GM21526 (cell line): ENCODE measurements around the gene KMT2E.

Experiments used
- ATAC-seq: cut with Tn5 transposase; IDR thresholded peaks from one replicate; pipeline ENCODE4 v1.9.1; 2021; ENCODE audit warnings: moderate library complexity; ENCODE audit not compliant: unreplicated experiment, low FRiP score

The KMT2E gene

GRCh38 chr7:105118612-105119600 lies 104.9 kb downstream of the KMT2E start:
- no peak for ATAC-seq

- ATAC-seq, result no peak
Observed at GRCh38 chr7:105122619-105123018, 108.6 kb downstream of the KMT2E start.

- no peak for ATAC-seq
Observed at GRCh38 chr7:105125745-105126144, 111.7 kb downstream of the KMT2E start.

- ATAC-seq, result no peak
Observed at GRCh38 chr7:105126436-105126975, 112.5 kb downstream of the KMT2E start.

GRCh38 chr7:105127179-105127578 lies 113.2 kb downstream of the KMT2E start:
- ATAC-seq, result no peak

GRCh38 chr7:105130048-105130447 lies 116.0 kb downstream of the KMT2E start:
- no peak for ATAC-seq

- ATAC-seq, result no peak
Observed at GRCh38 chr7:105130580-105130979, 116.6 kb downstream of the KMT2E start.

GRCh38 chr7:105131033-105131656 lies 117.1 kb downstream of the KMT2E start:
- no peak for ATAC-seq

GRCh38 chr7:105131890-105132289 lies 117.9 kb downstream of the KMT2E start:
- ATAC-seq, result no peak

- no peak for ATAC-seq
Observed at GRCh38 chr7:105132335-105132734, 118.3 kb downstream of the KMT2E start.

GRCh38 chr7:105132835-105133234 lies 118.8 kb downstream of the KMT2E start:
- no peak for ATAC-seq

GRCh38 chr7:105133358-105133757 lies 119.4 kb downstream of the KMT2E start:
- ATAC-seq, result no peak

GRCh38 chr7:105133986-105134655 lies 120.1 kb downstream of the KMT2E start:
- no peak for ATAC-seq

GRCh38 chr7:105136221-105136620 lies 122.2 kb downstream of the KMT2E start:
- ATAC-seq, result no peak

GRCh38 chr7:105137898-105138297 lies 123.9 kb downstream of the KMT2E start:
- no peak for ATAC-seq

GRCh38 chr7:105139381-105139780 lies 125.4 kb downstream of the KMT2E start:
- no peak for ATAC-seq

- ATAC-seq, result no peak
Observed at GRCh38 chr7:105141068-105141467, 127.1 kb downstream of the KMT2E start.

- no peak for ATAC-seq
Observed at GRCh38 chr7:105149827-105150226, 135.8 kb downstream of the KMT2E start.

GRCh38 chr7:105151152-105151551 lies 137.1 kb downstream of the KMT2E start:
- ATAC-seq, result no peak

- no peak for ATAC-seq
Observed at GRCh38 chr7:105153531-105153930, 139.5 kb downstream of the KMT2E start.

GRCh38 chr7:105154084-105154483 lies 140.1 kb downstream of the KMT2E start:
- no peak for ATAC-seq
